GM21619 (cell line): ENCODE measurements around the gene HMGA1.

Experiments used
- ATAC-seq: cut with Tn5 transposase; IDR thresholded peaks from one replicate; pipeline ENCODE4 v1.9.1; 2021; ENCODE audit not compliant: unreplicated experiment

HMGA1 gene

GRCh38 chr6:34285448-34286164 lies 48.9 kb downstream of the HMGA1 start:
- no peak for ATAC-seq

- ATAC-seq = no peak
Observed at GRCh38 chr6:34288581-34288980, 51.9 kb downstream of the HMGA1 start.

DNA sequence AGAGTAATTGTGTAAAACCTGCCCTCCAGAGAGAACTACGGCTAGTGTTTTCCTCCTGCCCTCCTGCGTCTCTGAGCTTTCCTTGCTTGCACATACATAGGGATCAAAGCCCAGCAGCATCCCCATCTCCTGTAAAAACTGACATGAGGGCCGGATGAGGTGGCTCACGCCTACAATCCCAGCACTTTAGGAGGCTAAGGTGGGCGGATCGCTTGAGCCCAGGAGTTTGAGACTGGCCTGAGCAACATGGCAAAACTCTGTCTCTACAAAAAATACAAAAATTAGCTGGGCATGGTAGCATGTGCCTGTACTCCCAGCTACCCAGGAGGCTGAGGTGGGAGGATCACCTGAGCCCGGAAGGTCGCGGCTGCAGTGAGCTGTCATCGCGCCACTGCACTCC lies 52.5 kb downstream of the HMGA1 start:
- ATAC-seq = no peak

DNA sequence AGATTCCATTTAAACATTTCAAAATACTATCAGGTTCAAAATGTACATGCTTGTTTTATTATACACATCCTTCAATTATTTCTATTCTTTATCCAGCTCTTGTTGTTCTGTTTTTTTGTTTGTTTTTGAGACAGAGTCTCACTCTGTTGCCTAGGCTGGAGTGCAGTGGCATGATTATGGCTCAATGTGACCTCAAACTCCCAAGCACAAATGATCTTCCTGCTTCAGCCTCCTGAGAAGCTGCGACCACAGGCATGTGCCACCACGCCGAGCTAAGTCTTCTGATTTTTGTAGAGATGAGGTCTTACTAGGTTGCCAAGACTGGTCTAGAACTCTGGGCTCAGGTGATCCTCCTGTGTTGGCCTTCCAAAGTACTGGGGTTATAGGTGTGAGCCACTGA lies 56.3 kb downstream of the HMGA1 start:
- no peak for ATAC-seq

GRCh38 chr6:34295721-34296120 lies 59.0 kb downstream of the HMGA1 start:
- peak; percentile 84 for ATAC-seq
